K562 (cell line): ENCODE results near the gene ODAD3. TPM values are rescaled to one million over a fixed set of nuclear protein-coding genes. Genes with fewer than 3 reads are reported as not detected.

Experiments used
- AFF4 ChIP-seq: sonication (generic); formaldehyde crosslinking; IDR thresholded peaks from 2 replicates; pipeline ENCODE4 v1.8.0; 2023; ENCODE audit warnings: mild to moderate bottlenecking, missing genetic modification reagents
- DMBX1 ChIP-seq: fragments of 250-450 bp; sonication (Bioruptor Pico); IDR thresholded peaks from 2 replicates; pipeline ENCODE4 v1.8.0; 2022; ENCODE audit warnings: inconsistent platforms, mild to moderate bottlenecking, moderate library complexity, borderline replicate concordance
- ETV1 ChIP-seq: fragments of 450-650 bp; conservative IDR thresholded peaks from 2 replicates; pipeline ENCODE4 v1.6.1; 2016; ENCODE audit warnings: missing genetic modification characterization, control low read depth, low read depth, missing compliant biosample characterization
- JUNB ChIP-seq: fragments of 450-650 bp; formaldehyde crosslinking; conservative IDR thresholded peaks from 2 replicates; pipeline ENCODE4 v1.4.0; 2020; ENCODE audit warnings: mild to moderate bottlenecking
- MAFG ChIP-seq: fragments of 450-650 bp; conservative IDR thresholded peaks from 2 replicates; pipeline ENCODE4 v1.6.1; 2016; ENCODE audit warnings: missing genetic modification characterization, missing compliant biosample characterization
- MCM3 ChIP-seq: fragments of 450-650 bp; IDR thresholded peaks from 2 replicates; pipeline ENCODE4 v1.6.1; 2016
- MGA ChIP-seq: fragments of 450-650 bp; IDR thresholded peaks from 2 replicates; pipeline ENCODE4 v1.6.1; 2016; ENCODE audit warnings: mild to moderate bottlenecking, moderate library complexity
- TAF1 ChIP-seq: IDR thresholded peaks from 2 replicates; pipeline ENCODE4 v1.6.1; 2011; ENCODE audit warnings: mild to moderate bottlenecking, low read length, moderate library complexity; ENCODE audit not compliant: insufficient read depth, control insufficient read depth, severe bottlenecking; ENCODE audit errors: extremely low read depth
- ZNF232 ChIP-seq: sonication (generic); formaldehyde crosslinking; IDR thresholded peaks from 2 replicates; pipeline ENCODE4 v1.8.0; 2022; ENCODE audit warnings: mild to moderate bottlenecking, missing genetic modification reagents
- ZNF282 ChIP-seq: sonication (generic); formaldehyde crosslinking; IDR thresholded peaks from 2 replicates; pipeline ENCODE4 v1.8.1; 2023; ENCODE audit warnings: missing genetic modification reagents
- ZNF316 ChIP-seq: fragments of 450-650 bp; IDR thresholded peaks from 2 replicates; pipeline ENCODE4 v1.6.1; 2016
- ZNF324 ChIP-seq: fragments of 250-450 bp; sonication (Bioruptor Pico); IDR thresholded peaks from 2 replicates; pipeline ENCODE4 v1.4.0; 2020; ENCODE audit warnings: mild to moderate bottlenecking
- polyA plus RNA-seq, 8 experiments: library from polyadenylated mRNA; depleted of rRNA in 4 of 8; stranded (reverse) in 5 of 8; unstranded in 3 of 8; fragments of >200 nt; fragmentation: Nextera tagmentation in 2 of 8; fragmentation: Illumina TruSeq in 1 of 8; extraction: Ambion mirVana in 2 of 8; extraction: Trizol in 1 of 8; gene quantifications; 2 replicates each; pipeline versions ENCODE4 v1.2.1 to v1.2.3, GENCODE V29; 2011 to 2014; ENCODE audit warnings: inconsistent platforms in 1 of 8, missing spikeins in 1 of 8
- total RNA-seq, 7 experiments: library from RNA; depleted of rRNA in 6 of 7; stranded (reverse); fragments of >200 nt in 6 of 7; fragmentation: Illumina TruSeq in 2 of 7; extraction: Trizol in 2 of 7; gene quantifications; 2 replicates each; pipeline versions ENCODE4 v1.2.1 to v1.2.3, GENCODE V29; 2011 to 2021; ENCODE audit warnings: low replicate concordance in 1 of 7

The ODAD3 gene
- total and polyA plus RNA-seq, 9 of the 15 experiments (the other 6 are each of a cell fraction or from before 2014, with no cell fraction given) = 0.07 to 0.72 (median 0.14) TPM; not detected in 2

- TF ChIP-seq AFF4 (CRISPR knock-in tag) (no peak), ZNF316 (peak; percentile 38; the same call in 1 of the 2 replicates), ZNF282 (no peak), MGA (no peak), ZNF232 (CRISPR knock-in tag) (no peak), MCM3 (no peak), TAF1 (no peak), ZNF324 (no peak), MAFG (0 out of 2 replicates have a peak, but pooled peaks have one; percentile 12), ETV1 (no peak), DMBX1 (CRISPR knock-in tag) (no peak), JUNB (CRISPR knock-in tag) (no peak)
Observed at GRCh38 chr19:11373885-11374432, 61.0 kb downstream of the ODAD3 start (continued).
